ENCODE results near the gene KRT15. TPM values are rescaled to one million over a fixed set of nuclear protein-coding genes. Genes with fewer than 3 reads are reported as not detected.

The KRT15 gene
- not detected for total RNA-seq

DNA sequence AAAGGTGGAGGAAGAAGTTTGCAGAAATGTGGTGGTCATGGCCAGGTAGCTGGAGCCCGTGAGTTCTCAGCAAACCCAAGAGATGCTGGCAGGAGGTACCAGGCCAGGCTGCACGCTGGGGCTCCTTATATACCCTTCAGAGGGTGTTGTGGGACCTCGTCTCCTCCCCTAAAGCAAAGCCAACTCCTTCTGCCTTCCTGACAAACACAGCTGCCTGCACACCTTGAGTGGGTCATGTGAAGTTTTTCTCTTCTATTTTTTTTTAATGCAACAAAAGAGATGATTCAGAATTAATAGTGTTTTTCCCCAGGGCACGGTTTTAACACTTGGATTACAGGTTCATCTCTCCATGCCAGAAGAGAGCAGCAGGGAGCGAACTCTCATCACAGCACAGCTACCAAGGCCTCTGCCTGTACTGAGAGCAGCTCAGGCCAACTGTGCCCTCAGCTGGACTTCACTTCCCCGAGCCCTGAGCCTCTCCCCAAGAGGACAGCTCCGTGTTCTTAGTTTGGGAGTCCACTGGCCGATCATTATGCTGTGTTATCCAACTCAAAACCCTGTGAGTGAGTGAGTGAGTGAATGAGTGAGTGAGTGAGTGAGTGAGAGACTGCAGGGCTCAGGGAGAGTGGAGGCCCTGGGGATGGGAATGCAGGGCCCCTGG lies at the start of gene KRT15:
TSS of gene KRT15 (minus strand) at position 102 of the 661 bp plus-strand sequence. CDS start at position 39, 63 bp downstream.
- ChIA-PET CTCF (interaction anchor here (0.7 kb wide), 1 partner anchor 23 kb away, joined by 3 read pairs; no protein-coding TSS in a partner anchor), POLR2A (no interaction called here)
- intact Hi-C loops (cut with DNase I, micrococcal nuclease), result no loop called here
- no peaks in the 10 kb centered on the region for H3K27me3 Mint-ChIP-seq
- H3K4me3 Mint-ChIP-seq, result no peak within 1 kb of the TSS
- no peaks in the 10 kb centered on the region for H3K9me3 Mint-ChIP-seq (ENCODE audit: low read depth)
- no peak for DNase-seq
- H3K4me1 Mint-ChIP-seq, result no peaks in the 10 kb centered on the region
- no peaks in the 10 kb centered on the region for H3K36me3 Mint-ChIP-seq (ENCODE audit: low read depth)
- no peak for ATAC-seq
- no peak within 1 kb of the TSS for H3K27ac Mint-ChIP-seq

DNA sequence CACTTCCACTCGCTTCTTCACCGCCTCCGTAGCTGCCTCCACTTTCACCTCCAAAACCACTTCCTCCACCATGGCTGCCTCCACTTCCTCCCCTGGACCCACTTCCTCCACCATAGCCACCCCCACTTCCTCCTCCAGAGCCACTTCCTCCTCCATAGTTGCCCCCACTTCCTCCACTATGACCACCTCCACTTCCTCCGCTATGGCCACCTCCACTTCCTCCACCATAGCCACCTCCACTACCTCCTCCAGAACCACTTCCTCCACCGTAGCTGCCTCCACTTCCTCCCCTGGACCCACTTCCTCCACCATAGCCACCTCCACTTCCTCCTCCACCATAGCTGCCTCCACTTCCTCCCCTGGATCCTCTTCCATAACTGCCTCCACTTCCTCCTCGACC lies 48.6 kb upstream of the KRT15 start:
- Mint-ChIP-seq H3K4me3 (no peak overlapping the region), H3K4me1 (peaks cover 8% of the 10 kb centered on the region), H3K27ac (no peak overlapping the region), H3K36me3 (ENCODE audit: low read depth) (no peaks in the 10 kb centered on the region), H3K27me3 (peaks cover 18% of the 10 kb centered on the region), H3K9me3 (ENCODE audit: low read depth) (no peaks in the 10 kb centered on the region)
- ATAC-seq, result no peak
- intact Hi-C loops (cut with DNase I, micrococcal nuclease), result no loop called here
- ChIA-PET CTCF (interaction anchor here (0.8 kb wide), 1 partner anchor 95 kb away, joined by 3 read pairs; no protein-coding TSS in a partner anchor), POLR2A (no interaction called here)
- DNase-seq, result no peak

GRCh38 chr17:41565338-41565737 lies 46.6 kb upstream of the KRT15 start:
- Mint-ChIP-seq H3K27ac (no peak overlapping the region), H3K27me3 (peaks cover 19% of the 10 kb centered on the region), H3K36me3 (ENCODE audit: low read depth) (no peaks in the 10 kb centered on the region), H3K4me3 (no peak overlapping the region), H3K9me3 (ENCODE audit: low read depth) (no peaks in the 10 kb centered on the region), H3K4me1 (peaks cover 8% of the 10 kb centered on the region)
- ATAC-seq (no peak), DNase-seq (no peak)
- POLR2A ChIA-PET, result no interaction called here
- intact Hi-C loops (cut with DNase I, micrococcal nuclease), result no loop called here
- CTCF ChIA-PET, result interaction anchor here (0.9 to 2.0 kb wide), 4 partner anchors 9 to 655 kb away, joined by 3 to 10 read pairs (median 4); no protein-coding TSS in a partner anchor

- ChIA-PET POLR2A (no interaction called here), CTCF (interaction anchor here (0.7 kb wide), 1 partner anchor 15 kb away, joined by 3 read pairs; no protein-coding TSS in a partner anchor)
- no peak for ATAC-seq
- Mint-ChIP-seq H3K9me3 (ENCODE audit: low read depth) (no peaks in the 10 kb centered on the region), H3K36me3 (ENCODE audit: low read depth) (no peaks in the 10 kb centered on the region), H3K27ac (no peak overlapping the region), H3K4me3 (no peak overlapping the region), H3K4me1 (peaks cover 8% of the 10 kb centered on the region), H3K27me3 (peaks cover 18% of the 10 kb centered on the region)
- DNase-seq, result no peak
- intact Hi-C loops (cut with DNase I, micrococcal nuclease), result no loop called here
Measured at GRCh38 chr17:41563607-41564170, 45.0 kb upstream of the KRT15 start.

DNA sequence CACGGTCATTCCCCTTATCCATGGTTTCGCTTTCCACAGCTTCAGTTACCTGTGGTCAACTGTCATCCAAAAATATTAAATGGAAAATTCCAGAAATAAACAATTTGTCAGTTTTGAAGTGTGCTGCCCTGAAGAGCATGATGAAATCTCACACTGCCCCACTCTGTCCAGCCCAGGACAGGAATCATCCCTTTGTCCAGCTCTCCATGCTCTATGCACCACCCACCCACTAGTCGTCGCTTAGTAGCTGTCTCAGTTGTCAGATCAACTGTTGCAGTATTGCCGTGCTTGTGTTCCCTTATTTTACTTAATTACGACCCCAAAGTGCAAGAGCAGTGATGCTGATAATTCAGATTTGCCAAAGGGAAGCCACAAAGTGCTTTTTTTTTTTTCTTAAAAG lies 42.9 kb upstream of the KRT15 start:
- no peak for DNase-seq
- Mint-ChIP-seq H3K27ac (no peak overlapping the region), H3K9me3 (ENCODE audit: low read depth) (no peaks in the 10 kb centered on the region), H3K36me3 (ENCODE audit: low read depth) (no peaks in the 10 kb centered on the region), H3K4me1 (no peaks in the 10 kb centered on the region), H3K27me3 (peaks cover 26% of the 10 kb centered on the region), H3K4me3 (no peak overlapping the region)
- CTCF ChIA-PET, result no interaction called here
- POLR2A ChIA-PET, result no interaction called here
- no peak for ATAC-seq
- intact Hi-C loops (cut with DNase I, micrococcal nuclease), result no loop called here

DNA sequence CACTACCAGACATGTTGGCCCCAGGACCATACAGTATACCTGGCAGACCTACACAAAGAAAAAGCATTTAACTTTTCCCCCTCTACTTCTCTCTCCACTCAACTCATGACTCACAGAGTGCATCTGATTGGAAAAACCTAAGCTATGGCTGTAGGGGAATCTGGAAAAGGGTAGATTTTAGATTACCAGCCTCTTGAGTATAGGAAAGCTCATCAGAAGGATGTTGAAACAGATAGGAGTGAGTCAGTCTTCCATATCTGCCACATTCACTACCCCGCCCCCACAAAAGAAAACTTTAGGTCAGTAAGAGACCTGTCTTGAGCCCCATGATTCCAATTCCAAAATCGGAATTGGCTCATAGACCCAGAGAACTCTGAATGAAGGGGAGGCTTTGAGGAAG lies 40.9 kb upstream of the KRT15 start:
- Mint-ChIP-seq H3K36me3 (ENCODE audit: low read depth) (no peaks in the 10 kb centered on the region), H3K9me3 (ENCODE audit: low read depth) (no peaks in the 10 kb centered on the region), H3K4me3 (no peak overlapping the region), H3K4me1 (no peaks in the 10 kb centered on the region), H3K27me3 (peaks cover 30% of the 10 kb centered on the region), H3K27ac (no peak overlapping the region)
- ChIA-PET CTCF (interaction anchor here (1.6 to 4.0 kb wide), 2 partner anchors 11 to 103 kb away, joined by 3 to 38 read pairs; no protein-coding TSS in a partner anchor), POLR2A (no interaction called here)
- ATAC-seq, result no peak
- intact Hi-C loops (cut with DNase I, micrococcal nuclease), result no loop called here
- DNase-seq, result no peak

GRCh38 chr17:41556931-41557330 lies 38.2 kb upstream of the KRT15 start:
- CTCF ChIA-PET, result interaction anchor here (4.0 kb wide), 1 partner anchor 8 kb away, joined by 38 read pairs; no protein-coding TSS in a partner anchor
- no peaks in the 10 kb centered on the region for H3K4me1 Mint-ChIP-seq

GRCh38 chr17:41556306-41556705 lies 37.6 kb upstream of the KRT15 start:
- intact Hi-C loops (cut with DNase I, micrococcal nuclease), result no loop called here
- H3K36me3 Mint-ChIP-seq (ENCODE audit: low read depth), result no peaks in the 10 kb centered on the region
- no peak overlapping the region for H3K27ac Mint-ChIP-seq
- no peaks in the 10 kb centered on the region for H3K9me3 Mint-ChIP-seq (ENCODE audit: low read depth)
- no peak for ATAC-seq
- no peak overlapping the region for H3K4me3 Mint-ChIP-seq
- H3K4me1 Mint-ChIP-seq, result no peaks in the 10 kb centered on the region
- H3K27me3 Mint-ChIP-seq, result peaks cover 29% of the 10 kb centered on the region
- no peak for DNase-seq
- ChIA-PET POLR2A (no interaction called here), CTCF (no interaction called here)

More at GRCh38 chr17:41556931-41557330, 38.2 kb upstream of the KRT15 start:
- intact Hi-C loops (cut with DNase I, micrococcal nuclease), result no loop called here
- H3K27me3 Mint-ChIP-seq, result peaks cover 32% of the 10 kb centered on the region
- no peak for DNase-seq
- H3K4me3 Mint-ChIP-seq, result no peak overlapping the region
- no peaks in the 10 kb centered on the region for H3K9me3 Mint-ChIP-seq (ENCODE audit: low read depth)
- POLR2A ChIA-PET, result no interaction called here
- no peaks in the 10 kb centered on the region for H3K36me3 Mint-ChIP-seq (ENCODE audit: low read depth)
- H3K27ac Mint-ChIP-seq, result no peak overlapping the region
- ATAC-seq, result no peak

DNA sequence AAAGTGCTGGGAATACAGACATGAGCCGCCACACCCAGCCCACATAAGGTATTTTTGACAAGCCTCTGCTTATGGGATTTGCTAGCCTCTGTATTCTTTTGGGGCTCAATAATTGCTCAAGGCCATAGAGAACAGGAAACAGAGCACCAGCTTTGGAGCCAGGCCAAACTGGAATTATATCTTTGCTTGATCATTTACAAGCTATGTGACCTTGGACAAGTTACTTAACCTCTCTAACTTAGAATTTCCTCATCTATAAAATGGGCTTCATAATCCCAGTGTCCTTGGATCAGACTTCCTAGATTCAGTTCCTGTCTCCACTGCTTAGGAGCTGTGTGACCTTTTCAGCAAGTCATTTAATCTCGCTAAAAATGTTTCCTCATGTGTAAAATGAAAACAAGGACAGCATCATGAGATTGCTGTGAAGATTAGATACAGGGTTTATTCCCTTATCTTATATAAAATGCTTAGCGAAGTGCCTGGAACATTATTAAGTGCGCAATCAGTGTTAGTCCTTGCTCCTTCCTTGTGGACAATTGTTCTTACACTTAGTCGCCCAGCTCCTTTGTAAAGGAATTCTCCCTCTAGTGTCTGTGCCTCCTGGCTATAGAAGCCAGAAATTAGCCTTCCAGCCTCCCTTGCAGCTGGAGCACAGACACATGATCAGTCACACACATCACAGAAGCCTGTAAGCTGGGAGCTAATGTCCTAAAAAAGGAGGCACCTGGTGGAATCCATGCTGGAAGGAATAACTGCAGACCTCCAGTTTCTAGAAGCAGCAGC lies 36.6 kb upstream of the KRT15 start:
- H3K4me3 Mint-ChIP-seq, result no peak overlapping the region
- no peaks in the 10 kb centered on the region for H3K4me1 Mint-ChIP-seq
- intact Hi-C loops (cut with DNase I, micrococcal nuclease), result no loop called here
- ChIA-PET POLR2A (interaction anchor here (0.6 kb wide), 1 partner anchor 59 kb away, joined by 3 read pairs; no protein-coding TSS in a partner anchor), CTCF (interaction anchor here (0.6 to 0.8 kb wide), 6 partner anchors 58 to 1935 kb away, joined by 3 read pairs; no protein-coding TSS in a partner anchor)
- H3K27me3 Mint-ChIP-seq, result peaks cover 26% of the 10 kb centered on the region
- DNase-seq (no peak), ATAC-seq (no peak)
- H3K27ac Mint-ChIP-seq, result no peak overlapping the region
- H3K9me3 Mint-ChIP-seq (ENCODE audit: low read depth), result no peaks in the 10 kb centered on the region
- H3K36me3 Mint-ChIP-seq (ENCODE audit: low read depth), result no peaks in the 10 kb centered on the region

GRCh38 chr17:41553987-41554680 lies 35.4 kb upstream of the KRT15 start:
- CTCF ChIA-PET, result interaction anchor here (6.5 kb wide), 1 partner anchor 96 kb away, joined by 73 read pairs; no protein-coding TSS in a partner anchor
- DNase-seq (no peak), ATAC-seq (no peak)
- Mint-ChIP-seq H3K27me3 (peaks cover 25% of the 10 kb centered on the region), H3K9me3 (ENCODE audit: low read depth) (no peaks in the 10 kb centered on the region), H3K27ac (no peak overlapping the region), H3K36me3 (ENCODE audit: low read depth) (no peaks in the 10 kb centered on the region), H3K4me1 (peaks cover 4% of the 10 kb centered on the region), H3K4me3 (no peak overlapping the region)
- POLR2A ChIA-PET, result no interaction called here
- intact Hi-C loops (cut with DNase I, micrococcal nuclease), result no loop called here

DNA sequence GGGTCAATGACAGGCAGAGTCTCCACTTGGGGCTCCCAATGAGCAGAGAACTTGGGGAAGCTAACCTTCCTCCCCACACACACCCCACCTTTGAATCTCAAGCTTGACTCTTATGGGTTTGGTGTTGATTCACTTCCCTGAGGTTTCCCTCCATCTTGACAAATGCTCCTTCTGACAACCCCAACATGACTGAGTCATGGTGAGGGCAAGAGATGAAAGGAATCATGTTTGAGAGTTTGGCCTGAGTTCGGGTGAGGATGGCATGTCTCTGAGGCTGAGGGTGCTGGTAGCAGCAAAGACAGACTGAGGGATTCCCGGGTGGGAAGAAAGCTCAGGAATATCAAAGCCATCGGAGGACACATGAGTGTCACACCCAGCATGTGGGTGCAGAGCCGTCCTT lies 34.5 kb upstream of the KRT15 start:
- DNase-seq (no peak), ATAC-seq (no peak)
- Mint-ChIP-seq H3K36me3 (ENCODE audit: low read depth) (no peaks in the 10 kb centered on the region), H3K27ac (no peak overlapping the region), H3K4me1 (peaks cover 13% of the 10 kb centered on the region), H3K9me3 (ENCODE audit: low read depth) (no peaks in the 10 kb centered on the region), H3K27me3 (peaks cover 20% of the 10 kb centered on the region), H3K4me3 (no peak overlapping the region)
- POLR2A ChIA-PET, result no interaction called here
- intact Hi-C loops (cut with DNase I, micrococcal nuclease), result no loop called here
- CTCF ChIA-PET, result interaction anchor here (0.7 to 6.5 kb wide), 5 partner anchors 12 to 224 kb away, joined by 3 to 73 read pairs (median 4); no protein-coding TSS in a partner anchor
